ENCODE measurements around the gene CHODL. TPM values are rescaled to one million over a fixed set of nuclear protein-coding genes. Genes with fewer than 3 reads are reported as not detected.

Gene CHODL, protein sequence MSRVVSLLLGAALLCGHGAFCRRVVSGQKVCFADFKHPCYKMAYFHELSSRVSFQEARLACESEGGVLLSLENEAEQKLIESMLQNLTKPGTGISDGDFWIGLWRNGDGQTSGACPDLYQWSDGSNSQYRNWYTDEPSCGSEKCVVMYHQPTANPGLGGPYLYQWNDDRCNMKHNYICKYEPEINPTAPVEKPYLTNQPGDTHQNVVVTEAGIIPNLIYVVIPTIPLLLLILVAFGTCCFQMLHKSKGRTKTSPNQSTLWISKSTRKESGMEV
- total RNA-seq = 1 to 10 TPM in 2 of 5 donors, under 1 TPM in 1, not detected in 2; 0.72 to 2.9 (median 1.3) TPM
- under 1 TPM in 1 of 3 donors, not detected in 2; 0.40 TPM for polyA plus RNA-seq
- long read RNA-seq, donor 1, partial matches to known transcripts = 0 of 2 reads
- long read RNA-seq, donor 1, other reads (novel, unspliced or antisense) = 0 of 2 reads
- long read RNA-seq, donor 2, partial matches to known transcripts = 0 of 2 reads
- long read RNA-seq, donor 2, other reads (novel, unspliced or antisense) = 0 of 2 reads
- long read RNA-seq, donor 3, partial matches to known transcripts = 0 of 1 reads
- long read RNA-seq, donor 3, other reads (novel, unspliced or antisense) = 0 of 1 reads
- long read RNA-seq, donor 4, partial matches to known transcripts = 0 of 1 reads
- long read RNA-seq, donor 4, other reads (novel, unspliced or antisense) = 0 of 1 reads
- long read RNA-seq, donor 5 = 0 reads
- long read RNA-seq, donor 6, partial matches to known transcripts = 0 of 2 reads
- long read RNA-seq, donor 6, other reads (novel, unspliced or antisense) = 0 of 2 reads
- long read RNA-seq, donor 7, partial matches to known transcripts = 0 of 3 reads
- long read RNA-seq, donor 7, other reads (novel, unspliced or antisense) = 0 of 3 reads
- long read RNA-seq, donor 8, partial matches to known transcripts = 0 of 2 reads
- long read RNA-seq, donor 8, other reads (novel, unspliced or antisense) = 0 of 2 reads
- long read RNA-seq, donor 9 = 0 reads
- long read RNA-seq, donor 10 = 0 reads

DNA sequence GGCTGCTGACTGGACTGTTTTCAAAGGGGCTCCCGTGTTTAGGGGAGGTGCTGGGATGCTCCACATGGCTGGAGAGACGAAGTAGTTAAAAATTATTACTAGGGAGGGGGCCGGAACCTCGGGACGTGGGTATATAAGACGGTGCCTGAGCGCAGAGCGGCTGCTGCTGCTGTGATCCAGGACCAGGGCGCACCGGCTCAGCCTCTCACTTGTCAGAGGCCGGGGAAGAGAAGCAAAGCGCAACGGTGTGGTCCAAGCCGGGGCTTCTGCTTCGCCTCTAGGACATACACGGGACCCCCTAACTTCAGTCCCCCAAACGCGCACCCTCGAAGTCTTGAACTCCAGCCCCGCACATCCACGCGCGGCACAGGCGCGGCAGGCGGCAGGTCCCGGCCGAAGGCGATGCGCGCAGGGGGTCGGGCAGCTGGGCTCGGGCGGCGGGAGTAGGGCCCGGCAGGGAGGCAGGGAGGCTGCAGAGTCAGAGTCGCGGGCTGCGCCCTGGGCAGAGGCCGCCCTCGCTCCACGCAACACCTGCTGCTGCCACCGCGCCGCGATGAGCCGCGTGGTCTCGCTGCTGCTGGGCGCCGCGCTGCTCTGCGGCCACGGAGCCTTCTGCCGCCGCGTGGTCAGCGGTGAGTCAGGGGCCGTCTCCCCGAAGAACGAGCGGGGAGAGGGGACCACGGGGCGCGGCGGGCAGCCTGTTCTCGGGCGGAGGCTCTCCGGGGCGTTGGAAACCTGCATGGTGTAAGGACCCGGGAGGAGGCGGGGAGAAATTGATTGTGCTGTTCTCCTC, at the start of gene CHODL:
Gene CHODL (plus strand): TSS at position 163 of the 793 bp plus-strand sequence. CDS start 391 bp downstream, at position 554.
- intact Hi-C loops (cut with DNase I; ENCODE audit: low total_unique reads) = no loop called here
- H3K4me3 ChIP-seq = peak within 1 kb of the TSS; percentile 33 to 43 (median 35)
- 2 to 7% (median 3%) methylated on average over 36 to 72 of the region's 72 CpGs for WGBS, 5 donors

DNA sequence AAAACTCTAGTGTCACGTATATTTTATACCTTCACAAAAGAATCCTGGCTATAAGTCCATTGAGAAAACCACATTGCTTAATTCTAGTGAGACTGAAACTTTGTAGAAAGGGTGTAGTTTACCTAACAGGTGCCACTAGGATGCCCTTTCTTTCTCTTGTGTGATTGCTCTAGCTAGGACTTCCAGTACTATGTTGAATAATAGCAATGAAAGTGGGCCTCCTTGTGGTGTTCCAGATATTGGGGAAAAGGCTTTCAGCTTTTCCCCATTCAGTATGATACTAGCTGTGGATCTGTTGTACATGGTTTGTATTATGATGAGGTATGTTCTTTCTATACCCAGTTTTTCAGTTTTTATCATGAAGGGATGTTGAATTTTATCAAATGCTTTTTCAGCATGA, 39.7 kb upstream of the CHODL start:
- Histone ChIP-seq H3K27ac (no peak overlapping the region), H3K4me3 (no peak overlapping the region), H3K27me3 (no peaks in the 10 kb centered on the region), H3K9me3 (peaks cover 0 to 12% (median 0%) of the 10 kb centered on the region in 4 donors), H3K4me1 (no peaks in the 10 kb centered on the region), H3K36me3 (no peaks in the 10 kb centered on the region)
- TF ChIP-seq EP300 (IDR thresholded peaks at IDR 0.05) (no peak), POLR2A (IDR thresholded peaks at IDR 0.05) (no peak), POLR2AphosphoS5 (IDR thresholded peaks at IDR 0.05) (no peak)
- TF ChIP-seq, protein P1, sequence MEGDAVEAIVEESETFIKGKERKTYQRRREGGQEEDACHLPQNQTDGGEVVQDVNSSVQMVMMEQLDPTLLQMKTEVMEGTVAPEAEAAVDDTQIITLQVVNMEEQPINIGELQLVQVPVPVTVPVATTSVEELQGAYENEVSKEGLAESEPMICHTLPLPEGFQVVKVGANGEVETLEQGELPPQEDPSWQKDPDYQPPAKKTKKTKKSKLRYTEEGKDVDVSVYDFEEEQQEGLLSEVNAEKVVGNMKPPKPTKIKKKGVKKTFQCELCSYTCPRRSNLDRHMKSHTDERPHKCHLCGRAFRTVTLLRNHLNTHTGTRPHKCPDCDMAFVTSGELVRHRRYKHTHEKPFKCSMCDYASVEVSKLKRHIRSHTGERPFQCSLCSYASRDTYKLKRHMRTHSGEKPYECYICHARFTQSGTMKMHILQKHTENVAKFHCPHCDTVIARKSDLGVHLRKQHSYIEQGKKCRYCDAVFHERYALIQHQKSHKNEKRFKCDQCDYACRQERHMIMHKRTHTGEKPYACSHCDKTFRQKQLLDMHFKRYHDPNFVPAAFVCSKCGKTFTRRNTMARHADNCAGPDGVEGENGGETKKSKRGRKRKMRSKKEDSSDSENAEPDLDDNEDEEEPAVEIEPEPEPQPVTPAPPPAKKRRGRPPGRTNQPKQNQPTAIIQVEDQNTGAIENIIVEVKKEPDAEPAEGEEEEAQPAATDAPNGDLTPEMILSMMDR (IDR thresholded peaks at IDR 0.05) = no peak
- 71 to 95% (median 92%) methylated on average over 1 of the region's 1 CpG for WGBS, 5 donors
- intact Hi-C loops (cut with DNase I; ENCODE audit: low total_unique reads) = no loop called here
- DNase-seq = peak in 1 of 2 donors; percentile 1

More for the DNA sequence above, at the start of gene CHODL:
- H3K36me3 ChIP-seq = no peaks in the 10 kb centered on the region
- H3K27ac ChIP-seq = no peak within 1 kb of the TSS
- H3K27me3 ChIP-seq = peaks cover 0 to 41% (median 14%) of the 10 kb centered on the region in 3 donors
- TF ChIP-seq EP300 (IDR thresholded peaks at IDR 0.05) (no peak), POLR2A (IDR thresholded peaks at IDR 0.05) (no peak), POLR2AphosphoS5 (IDR thresholded peaks at IDR 0.05) (no peak)
- TF ChIP-seq, protein P1 (IDR thresholded peaks at IDR 0.05) = no peak
- peak in 1 of 2 donors; percentile 44 for DNase-seq
- no peaks in the 10 kb centered on the region for H3K9me3 ChIP-seq
- H3K4me1 ChIP-seq = peaks cover 8 to 21% (median 12%) of the 10 kb centered on the region in 4 donors

DNA sequence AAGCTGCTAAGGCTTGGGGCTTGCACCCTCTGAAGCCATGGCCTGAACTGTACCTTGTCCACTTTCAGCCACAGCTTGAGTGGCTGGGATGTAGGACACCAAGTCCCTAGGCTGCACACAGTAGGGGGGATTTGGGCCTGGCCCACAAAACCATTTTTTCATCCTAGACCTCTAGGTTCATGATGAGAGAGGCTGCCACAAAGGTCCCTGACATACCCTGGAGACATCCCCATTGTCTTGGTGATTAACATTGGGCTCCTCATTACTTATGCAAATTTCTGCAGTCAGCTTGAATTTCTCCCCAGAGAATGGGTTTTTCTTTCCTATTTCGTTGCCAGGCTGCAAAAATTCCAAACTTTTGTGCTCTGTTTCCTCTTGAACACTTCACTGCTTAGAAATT, 26.3 kb upstream of the CHODL start:
- TF ChIP-seq POLR2AphosphoS5 (IDR thresholded peaks at IDR 0.05) = no peak
- TF ChIP-seq, protein P1 (IDR thresholded peaks at IDR 0.05) = no peak
- TF ChIP-seq EP300 (IDR thresholded peaks at IDR 0.05) = no peak
- TF ChIP-seq POLR2A (IDR thresholded peaks at IDR 0.05) = no peak
- intact Hi-C loops (cut with DNase I; ENCODE audit: low total_unique reads) = no loop called here
- Histone ChIP-seq H3K27ac (no peak overlapping the region), H3K4me1 (no peaks in the 10 kb centered on the region), H3K36me3 (no peaks in the 10 kb centered on the region), H3K27me3 (no peaks in the 10 kb centered on the region), H3K4me3 (no peak overlapping the region), H3K9me3 (peaks cover 6 to 51% (median 20%) of the 10 kb centered on the region in 4 donors)
- WGBS, 5 donors = 22 to 47% (median 38%) methylated on average over 1 of the region's 1 CpG
- DNase-seq = no peak

All from stomach (tissue), 19 donors.